ENCODE measurements around the gene PNMA6E.

- TF ChIP-seq, protein P1, sequence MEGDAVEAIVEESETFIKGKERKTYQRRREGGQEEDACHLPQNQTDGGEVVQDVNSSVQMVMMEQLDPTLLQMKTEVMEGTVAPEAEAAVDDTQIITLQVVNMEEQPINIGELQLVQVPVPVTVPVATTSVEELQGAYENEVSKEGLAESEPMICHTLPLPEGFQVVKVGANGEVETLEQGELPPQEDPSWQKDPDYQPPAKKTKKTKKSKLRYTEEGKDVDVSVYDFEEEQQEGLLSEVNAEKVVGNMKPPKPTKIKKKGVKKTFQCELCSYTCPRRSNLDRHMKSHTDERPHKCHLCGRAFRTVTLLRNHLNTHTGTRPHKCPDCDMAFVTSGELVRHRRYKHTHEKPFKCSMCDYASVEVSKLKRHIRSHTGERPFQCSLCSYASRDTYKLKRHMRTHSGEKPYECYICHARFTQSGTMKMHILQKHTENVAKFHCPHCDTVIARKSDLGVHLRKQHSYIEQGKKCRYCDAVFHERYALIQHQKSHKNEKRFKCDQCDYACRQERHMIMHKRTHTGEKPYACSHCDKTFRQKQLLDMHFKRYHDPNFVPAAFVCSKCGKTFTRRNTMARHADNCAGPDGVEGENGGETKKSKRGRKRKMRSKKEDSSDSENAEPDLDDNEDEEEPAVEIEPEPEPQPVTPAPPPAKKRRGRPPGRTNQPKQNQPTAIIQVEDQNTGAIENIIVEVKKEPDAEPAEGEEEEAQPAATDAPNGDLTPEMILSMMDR (IDR thresholded peaks at IDR 0.05), result no peak
- no peak for TF ChIP-seq POLR2A (IDR thresholded peaks at IDR 0.05)
Measured at GRCh38 chrX:153426204-153426603, 25.1 kb upstream of the PNMA6E start.
